GM23338 (cell line): ENCODE results near the gene ZFP28. TPM values are rescaled to one million over a fixed set of nuclear protein-coding genes. Genes with fewer than 3 reads are reported as not detected.
A peak's percentile ranks its signal among the peaks of the same experiment; 100 is the strongest.

Experiments
- ATAC-seq: fragments of 200-7000 bp; cut with Tn5 transposase; 3 replicates; pipeline ENCODE4 v1.9.1; 2020
- DNase-seq: peaks from one replicate; pipeline ENCODE4 v3.0.0-alpha.2; 2015; ENCODE audit warnings: low spot score
- H2AFZ ChIP-seq: fragments of 200-600 bp; sonication (generic); 2 replicates; pipeline ENCODE4 v1.8.0; 2016; ENCODE audit warnings: antibody characterized with exemption, mild to moderate bottlenecking, moderate library complexity
- H3F3A ChIP-seq: fragments of 200-600 bp; sonication (generic); replicated peaks from 2 replicates; pipeline ENCODE4 v1.8.0; 2017; ENCODE audit warnings: antibody characterized with exemption, mixed run types, low read depth
- H3K27ac ChIP-seq: fragments of 200-600 bp; sonication (generic); 2 replicates; pipeline ENCODE4 v1.6.1; 2016; ENCODE audit warnings: low read depth
- H3K27me3 ChIP-seq: fragments of 200-600 bp; sonication (generic); 2 replicates; pipeline ENCODE4 v1.8.0; 2016; ENCODE audit warnings: mild to moderate bottlenecking, mixed run types, moderate library complexity; ENCODE audit not compliant: insufficient read depth
- H3K36me3 ChIP-seq: fragments of 200-600 bp; sonication (generic); 2 replicates; pipeline ENCODE4 v1.8.0; 2016; ENCODE audit warnings: mild to moderate bottlenecking; ENCODE audit not compliant: insufficient read depth
- H3K4me1 ChIP-seq: fragments of 200-600 bp; sonication (generic); 2 replicates; pipeline ENCODE4 v1.8.0; 2016; ENCODE audit warnings: mild to moderate bottlenecking, moderate library complexity; ENCODE audit not compliant: insufficient read depth
- H3K4me2 ChIP-seq: fragments of 200-600 bp; sonication (generic); 2 replicates; pipeline ENCODE4 v1.7.1; 2017; ENCODE audit warnings: mixed run types
- H3K4me3 ChIP-seq: fragments of 200-600 bp; sonication (generic); 2 replicates; pipeline ENCODE4 v1.6.1; 2016; ENCODE audit warnings: mixed run types
- H3K79me2 ChIP-seq: fragments of 200-600 bp; sonication (generic); replicated peaks from 2 replicates; pipeline ENCODE4 v1.8.0; 2017; ENCODE audit warnings: mild to moderate bottlenecking; ENCODE audit not compliant: insufficient read depth
- H3K9me2 ChIP-seq: fragments of 200-600 bp; sonication (generic); 2 replicates; pipeline ENCODE4 v1.8.0; 2017; ENCODE audit not compliant: insufficient read depth
- H4K20me1 ChIP-seq: fragments of 200-600 bp; sonication (generic); replicated peaks from 2 replicates; pipeline ENCODE4 v1.8.0; 2017; ENCODE audit warnings: mild to moderate bottlenecking; ENCODE audit not compliant: insufficient read depth
- H3K27ac Mint-ChIP-seq: 2 replicates; pipeline ENCODE4 v1.8.0; 2020; ENCODE audit warnings: inconsistent platforms, mild to moderate bottlenecking, moderate library complexity, mixed read lengths
- H3K27me3 Mint-ChIP-seq: 3 replicates; pipeline ENCODE4 v1.8.0; 2022; ENCODE audit warnings: low read depth, mild to moderate bottlenecking, moderate library complexity, mixed read lengths, inconsistent platforms; ENCODE audit not compliant: insufficient read depth, poor library complexity
- H3K36me3 Mint-ChIP-seq: 3 replicates; pipeline ENCODE4 v1.8.0; 2021; ENCODE audit warnings: low read depth, mild to moderate bottlenecking, inconsistent platforms, moderate library complexity, mixed read lengths
- H3K4me1 Mint-ChIP-seq: 3 replicates; pipeline ENCODE4 v1.8.0; 2020; ENCODE audit warnings: mild to moderate bottlenecking, inconsistent platforms, mixed read lengths
- H3K4me3 Mint-ChIP-seq: 3 replicates; pipeline ENCODE4 v1.8.0; 2021; ENCODE audit warnings: moderate library complexity, mild to moderate bottlenecking, inconsistent platforms, mixed read lengths
- H3K9me3 Mint-ChIP-seq: 3 replicates; pipeline ENCODE4 v1.8.0; 2020; ENCODE audit warnings: moderate library complexity, mild to moderate bottlenecking, inconsistent platforms, mixed read lengths
- JUNB ChIP-seq: IDR thresholded peaks from one replicate; pipeline ENCODE4 v1.6.1; 2016; ENCODE audit warnings: antibody characterized with exemption; ENCODE audit not compliant: unreplicated experiment
- POLR2AphosphoS5 ChIP-seq: IDR thresholded peaks from 2 replicates; pipeline ENCODE4 v1.6.1; 2016; ENCODE audit warnings: antibody characterized with exemption, low read depth
- STAT1 ChIP-seq: IDR thresholded peaks from one replicate; pipeline ENCODE4 v1.6.1; 2016; ENCODE audit warnings: antibody characterized with exemption; ENCODE audit not compliant: unreplicated experiment
- ZNF462 ChIP-seq: fragments of 250-450 bp; sonication (Bioruptor Pico); IDR thresholded peaks from 2 replicates; pipeline ENCODE4 v1.5.0; 2020; ENCODE audit warnings: mild to moderate bottlenecking, moderate library complexity
- polyA plus RNA-seq: library from polyadenylated mRNA; unstranded; fragments of >200 nt; fragmentation: Nextera tagmentation; extraction: Ambion mirVana; gene quantifications from 2 replicates; pipeline ENCODE4 v1.2.1, GENCODE V29; 2016
- total RNA-seq: library from RNA; depleted of rRNA; stranded (reverse); fragments of >200 nt; shearing (Covaris generic); gene quantifications from 2 replicates; pipeline ENCODE4 v1.2.3, GENCODE V29; 2014
- TF ChIP-seq, protein P1 (sequence below): IDR thresholded peaks from 2 replicates; pipeline ENCODE4 v1.6.1; 2016; ENCODE audit warnings: antibody characterized with exemption

ZFP28 gene
- total and polyA plus RNA-seq, 2 experiments from 2014 or later: 3.0 to 7.9 TPM

DNA sequence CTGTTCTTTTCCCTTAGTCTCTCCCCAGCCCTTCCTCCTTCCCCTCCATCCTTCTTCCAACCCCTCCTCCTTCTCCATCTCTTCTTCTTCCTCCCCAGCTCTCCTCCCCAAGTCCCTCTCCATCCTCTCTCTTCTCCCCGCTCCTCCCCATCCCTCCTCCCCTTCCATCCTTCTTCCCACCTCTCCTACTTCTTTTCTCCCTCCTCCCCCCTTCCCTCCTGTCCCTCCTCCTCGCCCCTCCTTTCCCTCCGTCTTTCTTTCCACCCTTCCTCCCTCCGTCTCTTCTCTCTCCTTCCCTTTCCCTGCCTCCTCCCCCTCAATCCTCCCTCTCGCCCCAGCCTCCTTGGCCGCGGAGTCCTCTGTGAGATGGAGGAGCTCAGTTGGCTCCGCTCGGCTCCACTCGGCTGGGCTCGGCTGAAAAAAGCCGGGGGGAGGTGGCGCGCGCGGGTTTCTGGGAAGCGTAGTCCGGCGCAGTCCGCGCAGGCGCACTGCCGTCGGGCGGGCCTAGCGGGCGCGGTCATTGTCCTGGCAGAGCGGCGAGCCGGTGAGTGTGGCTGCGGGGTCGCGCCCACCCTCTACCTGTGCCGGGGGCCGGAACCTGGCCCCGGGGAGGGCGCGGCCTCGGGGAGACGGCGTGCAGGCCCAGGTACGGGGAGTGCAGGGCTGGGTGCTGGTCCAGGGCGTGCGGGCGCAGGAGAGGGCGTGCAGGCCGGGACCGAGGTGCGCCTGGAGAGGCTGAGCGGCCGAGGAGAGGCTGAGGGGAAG lies 56.2 kb downstream of the ZFP28 start, which contains the start of gene ZNF71:
Gene ZNF71, plus strand, starts transcription at position 520 of the 765 bp plus-strand sequence. CDS start 6,257 bp downstream, outside the sequence.
- Histone ChIP-seq H3F3A (no peaks in the 10 kb centered on the region), H3K27me3 (no peaks in the 10 kb centered on the region), H3K27ac (no peak within 1 kb of the TSS), H4K20me1 (no peaks in the 10 kb centered on the region), H3K36me3 (no peaks in the 10 kb centered on the region), H3K9me2 (no peaks in the 10 kb centered on the region), H2AFZ (peak within 1 kb of the TSS; percentile 98), H3K4me2 (peak within 1 kb of the TSS; percentile 85), H3K4me3 (peak within 1 kb of the TSS; percentile 92), H3K79me2 (peaks cover 33% of the 10 kb centered on the region), H3K4me1 (0 out of 2 replicates have a peak, but pooled peaks cover 3% of the 10 kb centered on the region)
- Mint-ChIP-seq H3K9me3 (peaks cover 42% of the 10 kb centered on the region), H3K36me3 (peaks cover 27% of the 10 kb centered on the region), H3K27me3 (peaks cover 8% of the 10 kb centered on the region), H3K27ac (peak within 1 kb of the TSS; percentile 78), H3K4me1 (peaks cover 12% of the 10 kb centered on the region), H3K4me3 (peak within 1 kb of the TSS; percentile 93)
- TF ChIP-seq JUNB (no peak), POLR2AphosphoS5 (peak; percentile 76), STAT1 (peak; percentile 9), ZNF462 (no peak)
- TF ChIP-seq, protein P1, sequence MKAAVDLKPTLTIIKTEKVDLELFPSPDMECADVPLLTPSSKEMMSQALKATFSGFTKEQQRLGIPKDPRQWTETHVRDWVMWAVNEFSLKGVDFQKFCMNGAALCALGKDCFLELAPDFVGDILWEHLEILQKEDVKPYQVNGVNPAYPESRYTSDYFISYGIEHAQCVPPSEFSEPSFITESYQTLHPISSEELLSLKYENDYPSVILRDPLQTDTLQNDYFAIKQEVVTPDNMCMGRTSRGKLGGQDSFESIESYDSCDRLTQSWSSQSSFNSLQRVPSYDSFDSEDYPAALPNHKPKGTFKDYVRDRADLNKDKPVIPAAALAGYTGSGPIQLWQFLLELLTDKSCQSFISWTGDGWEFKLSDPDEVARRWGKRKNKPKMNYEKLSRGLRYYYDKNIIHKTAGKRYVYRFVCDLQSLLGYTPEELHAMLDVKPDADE: peak; percentile 56; the same call in 1 of the 2 replicates
- peak; percentile 97 for ATAC-seq
- DNase-seq: peak; percentile 95
